IPS-NIHi11 (cell line): ENCODE measurements around the gene RORB.
A peak's percentile ranks its signal among the peaks of the same experiment; 100 is the strongest.

Experiments used
- DNase-seq: peaks from one replicate; pipeline ENCODE4 v3.0.0; 2012; ENCODE audit warnings: mixed read lengths, low spot score

Gene RORB

GRCh38 chr9:74598874-74599273 lies 101.7 kb downstream of the RORB start:
- DNase-seq, result no peak

- no peak for DNase-seq
Measured at GRCh38 chr9:74609671-74610405, 112.7 kb downstream of the RORB start.

- no peak for DNase-seq
Measured at GRCh38 chr9:74610523-74611061, 113.5 kb downstream of the RORB start.

GRCh38 chr9:74630228-74630627 lies 133.1 kb downstream of the RORB start:
- DNase-seq, result no peak

- DNase-seq, result no peak
Measured at GRCh38 chr9:74639112-74639511, 142.0 kb downstream of the RORB start.

- DNase-seq, result no peak
Measured at GRCh38 chr9:74642376-74642775, 145.2 kb downstream of the RORB start.

- DNase-seq, result no peak
Measured at GRCh38 chr9:74643303-74643923, 146.3 kb downstream of the RORB start.

GRCh38 chr9:74644023-74644422 lies 146.9 kb downstream of the RORB start:
- DNase-seq, result no peak

GRCh38 chr9:74645007-74645639 lies 148.0 kb downstream of the RORB start:
- peak; percentile 29 for DNase-seq

- no peak for DNase-seq
Measured at GRCh38 chr9:74653410-74654080, 156.4 kb downstream of the RORB start.

- no peak for DNase-seq
Measured at GRCh38 chr9:74662674-74663073, 165.5 kb downstream of the RORB start.

GRCh38 chr9:74663439-74663838 lies 166.3 kb downstream of the RORB start:
- no peak for DNase-seq

GRCh38 chr9:74666625-74667316 lies 169.6 kb downstream of the RORB start:
- DNase-seq, result no peak

- no peak for DNase-seq
Measured at GRCh38 chr9:74672237-74672636, 175.1 kb downstream of the RORB start.

- DNase-seq, result no peak
Measured at GRCh38 chr9:74674077-74674476, 176.9 kb downstream of the RORB start.

GRCh38 chr9:74681906-74682305 lies 184.8 kb downstream of the RORB start:
- DNase-seq, result no peak

- DNase-seq, result no peak
Measured at GRCh38 chr9:74683322-74683721, 186.2 kb downstream of the RORB start.

GRCh38 chr9:74691058-74691457 lies 193.9 kb downstream of the RORB start:
- no peak for DNase-seq

- DNase-seq, result no peak
Measured at GRCh38 chr9:74696520-74696919, 199.4 kb downstream of the RORB start.

GRCh38 chr9:74697535-74697934 lies 200.4 kb downstream of the RORB start:
- no peak for DNase-seq

GRCh38 chr9:74711341-74711740 lies 214.2 kb downstream of the RORB start:
- DNase-seq, result no peak

- DNase-seq, result no peak
Measured at GRCh38 chr9:74718709-74719108, 221.6 kb downstream of the RORB start.
